Measurements from ENCODE around the gene HSPB2. TPM values are rescaled to one million over a fixed set of nuclear protein-coding genes. Genes with fewer than 3 reads are reported as not detected.

The HSPB2 gene
- total RNA-seq, 1 donor from 2014 or later, result not detected

- H3K4me1 Mint-ChIP-seq (ENCODE audit: unreplicated experiment), result peaks cover 35% of the 10 kb centered on the region
Observed at GRCh38 chr11:111937844-111938243, 25.3 kb downstream of the HSPB2 start.

GRCh38 chr11:111938687-111939160, 26.2 kb downstream of the HSPB2 start:
- peak overlapping the region; percentile 78 for H3K27ac Mint-ChIP-seq (ENCODE audit: unreplicated experiment)
- H3K4me1 Mint-ChIP-seq (ENCODE audit: unreplicated experiment), result peaks cover 37% of the 10 kb centered on the region
- peak; percentile 44 for DNase-seq (ENCODE audit: extremely low spot score, unreplicated experiment)
- H3K27me3 Mint-ChIP-seq (ENCODE audit: unreplicated experiment), result no peaks in the 10 kb centered on the region
- H3K9me3 Mint-ChIP-seq (ENCODE audit: unreplicated experiment), result no peaks in the 10 kb centered on the region
- no peaks in the 10 kb centered on the region for H3K36me3 Mint-ChIP-seq (ENCODE audit: unreplicated experiment)
- TF ChIP-seq CTCF (IDR thresholded peaks at IDR 0.05), result no peak
- peak overlapping the region; percentile 70 for H3K4me3 Mint-ChIP-seq (ENCODE audit: unreplicated experiment)

More at GRCh38 chr11:111937844-111938243, 25.3 kb downstream of the HSPB2 start:
- Mint-ChIP-seq H3K36me3 (ENCODE audit: unreplicated experiment) (no peaks in the 10 kb centered on the region), H3K27ac (ENCODE audit: unreplicated experiment) (peak overlapping the region; percentile 27), H3K9me3 (ENCODE audit: unreplicated experiment) (no peaks in the 10 kb centered on the region), H3K4me3 (ENCODE audit: unreplicated experiment) (peak overlapping the region; percentile 70), H3K27me3 (ENCODE audit: unreplicated experiment) (no peaks in the 10 kb centered on the region)
- no peak for TF ChIP-seq CTCF (IDR thresholded peaks at IDR 0.05)
- DNase-seq (ENCODE audit: extremely low spot score, unreplicated experiment), result no peak

GRCh38 chr11:111939836-111940604, 27.5 kb downstream of the HSPB2 start:
- no peak for TF ChIP-seq CTCF (IDR thresholded peaks at IDR 0.05)
- Mint-ChIP-seq H3K27ac (ENCODE audit: unreplicated experiment) (no peak overlapping the region), H3K9me3 (ENCODE audit: unreplicated experiment) (no peaks in the 10 kb centered on the region), H3K4me1 (ENCODE audit: unreplicated experiment) (peaks cover 50% of the 10 kb centered on the region), H3K27me3 (ENCODE audit: unreplicated experiment) (no peaks in the 10 kb centered on the region), H3K36me3 (ENCODE audit: unreplicated experiment) (no peaks in the 10 kb centered on the region), H3K4me3 (ENCODE audit: unreplicated experiment) (no peak overlapping the region)
- peak; percentile 23 for DNase-seq (ENCODE audit: extremely low spot score, unreplicated experiment)

GRCh38 chr11:111941963-111942362, 29.4 kb downstream of the HSPB2 start:
- Mint-ChIP-seq H3K36me3 (ENCODE audit: unreplicated experiment) (no peaks in the 10 kb centered on the region), H3K27me3 (ENCODE audit: unreplicated experiment) (no peaks in the 10 kb centered on the region), H3K4me1 (ENCODE audit: unreplicated experiment) (peaks cover 47% of the 10 kb centered on the region), H3K4me3 (ENCODE audit: unreplicated experiment) (no peak overlapping the region), H3K9me3 (ENCODE audit: unreplicated experiment) (no peaks in the 10 kb centered on the region), H3K27ac (ENCODE audit: unreplicated experiment) (no peak overlapping the region)
- no peak for TF ChIP-seq CTCF (IDR thresholded peaks at IDR 0.05)
- DNase-seq (ENCODE audit: extremely low spot score, unreplicated experiment), result peak; percentile 40

GRCh38 chr11:111942829-111943228, 30.3 kb downstream of the HSPB2 start:
- Mint-ChIP-seq H3K36me3 (ENCODE audit: unreplicated experiment) (no peaks in the 10 kb centered on the region), H3K27me3 (ENCODE audit: unreplicated experiment) (no peaks in the 10 kb centered on the region), H3K4me1 (ENCODE audit: unreplicated experiment) (peaks cover 43% of the 10 kb centered on the region), H3K9me3 (ENCODE audit: unreplicated experiment) (no peaks in the 10 kb centered on the region), H3K27ac (ENCODE audit: unreplicated experiment) (no peak overlapping the region), H3K4me3 (ENCODE audit: unreplicated experiment) (no peak overlapping the region)
- TF ChIP-seq CTCF (IDR thresholded peaks at IDR 0.05), result no peak
- peak; percentile 4 for DNase-seq (ENCODE audit: extremely low spot score, unreplicated experiment)

Measured in osteocyte (in vitro differentiated cells).